Effector CD8-positive, alpha-beta T cell (primary cell): ENCODE data around the gene ZNF605.
"Not testable (repeated sequence)": the region's sequence is repeated elsewhere in the genome, so short reads cannot be mapped to it uniquely, and the experiment has no call there.

ENCODE experiments used
- DNase-seq: peaks from one replicate; lab custom pipeline; 2025; lab: John Stamatoyannopoulos, UW
- total RNA-seq, 4 experiments: gene quantifications; one replicate each; lab custom pipeline; 2026; lab: John Stamatoyannopoulos, UW

ZNF605 gene
- total RNA-seq: 10.7 to 33.1 (median 25.0) reads per million in 4 experiments

DNA sequence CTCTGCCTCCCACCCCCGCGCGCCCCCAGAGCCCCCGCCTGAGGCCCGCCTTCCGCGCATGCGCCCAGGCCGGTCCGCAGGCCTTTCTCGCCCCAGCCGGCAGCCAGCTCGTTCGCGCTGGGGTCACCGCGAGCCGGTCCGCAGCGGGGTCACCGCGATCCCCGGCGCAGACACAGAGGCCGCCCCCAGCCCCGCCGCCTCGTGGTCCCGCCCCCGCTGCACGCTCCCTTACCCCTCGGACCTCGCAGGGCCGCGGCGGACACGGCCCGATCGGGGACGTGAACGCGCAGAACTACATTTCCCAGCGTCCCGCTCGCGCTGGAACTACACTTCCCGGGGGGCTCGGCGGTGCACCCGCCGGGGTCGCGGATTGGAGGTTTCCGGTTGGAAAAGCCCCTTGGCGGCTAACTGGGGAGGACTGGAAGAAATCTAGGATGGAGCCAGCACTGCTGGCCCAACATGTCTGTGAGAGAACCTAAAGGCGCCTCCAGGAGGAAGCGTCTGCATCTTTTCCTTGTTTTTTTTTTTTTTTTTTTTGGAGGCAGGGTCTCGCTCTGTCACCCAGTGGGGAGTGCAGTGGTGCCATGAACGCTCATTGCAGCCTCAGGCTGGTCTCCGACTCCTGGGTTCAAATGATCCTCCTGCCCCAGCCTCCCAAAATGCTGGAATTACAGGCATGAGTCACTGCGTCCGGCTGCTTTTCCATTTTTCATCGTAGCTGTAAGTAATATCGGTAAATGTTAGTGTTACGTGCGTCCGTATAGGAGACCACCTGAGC, at the start of gene ZNF605:
TSS of gene ZNF605 (minus strand) at position 296 of the 778 bp plus-strand sequence. CDS start 10,671 bp downstream, outside the sequence.
- peak; percentile 88 for DNase-seq

DNA sequence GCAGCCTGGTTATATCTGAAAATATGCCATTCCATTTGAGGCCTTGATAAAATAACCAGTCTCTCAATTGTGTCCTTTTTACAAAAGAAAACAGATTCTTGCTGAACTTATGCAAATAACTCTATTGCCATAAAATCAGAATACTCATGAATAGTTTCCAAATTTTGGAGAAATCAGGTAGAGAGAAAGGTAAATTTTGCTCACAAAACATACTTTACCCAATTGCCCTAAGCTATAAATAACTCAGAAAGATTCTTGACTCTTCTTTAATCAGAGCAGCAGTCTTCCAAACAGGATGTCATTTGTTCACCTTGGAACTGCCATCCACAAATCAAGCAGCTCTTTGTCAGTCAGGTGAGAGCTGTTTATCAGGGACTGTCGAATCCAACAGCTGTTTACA, 42.6 kb upstream of the ZNF605 start:
- no peak for DNase-seq

DNA sequence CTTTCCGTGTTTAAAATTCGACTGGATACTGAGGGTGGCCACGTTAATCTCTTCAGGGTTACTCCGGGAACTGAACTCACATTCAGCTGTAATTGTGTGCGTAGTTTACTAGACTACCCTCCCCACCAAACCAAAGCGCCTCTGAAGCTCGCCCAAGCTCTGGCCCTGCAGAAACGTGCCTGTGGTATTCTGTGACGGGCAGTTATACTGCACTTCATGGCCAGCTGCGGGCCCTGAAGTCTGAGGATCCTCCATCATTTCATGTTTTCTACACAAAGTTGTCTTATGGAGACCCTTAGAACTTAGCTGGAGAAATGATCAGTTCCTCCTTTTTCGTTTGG, 30.7 kb upstream of the ZNF605 start:
- DNase-seq: no peak

DNA sequence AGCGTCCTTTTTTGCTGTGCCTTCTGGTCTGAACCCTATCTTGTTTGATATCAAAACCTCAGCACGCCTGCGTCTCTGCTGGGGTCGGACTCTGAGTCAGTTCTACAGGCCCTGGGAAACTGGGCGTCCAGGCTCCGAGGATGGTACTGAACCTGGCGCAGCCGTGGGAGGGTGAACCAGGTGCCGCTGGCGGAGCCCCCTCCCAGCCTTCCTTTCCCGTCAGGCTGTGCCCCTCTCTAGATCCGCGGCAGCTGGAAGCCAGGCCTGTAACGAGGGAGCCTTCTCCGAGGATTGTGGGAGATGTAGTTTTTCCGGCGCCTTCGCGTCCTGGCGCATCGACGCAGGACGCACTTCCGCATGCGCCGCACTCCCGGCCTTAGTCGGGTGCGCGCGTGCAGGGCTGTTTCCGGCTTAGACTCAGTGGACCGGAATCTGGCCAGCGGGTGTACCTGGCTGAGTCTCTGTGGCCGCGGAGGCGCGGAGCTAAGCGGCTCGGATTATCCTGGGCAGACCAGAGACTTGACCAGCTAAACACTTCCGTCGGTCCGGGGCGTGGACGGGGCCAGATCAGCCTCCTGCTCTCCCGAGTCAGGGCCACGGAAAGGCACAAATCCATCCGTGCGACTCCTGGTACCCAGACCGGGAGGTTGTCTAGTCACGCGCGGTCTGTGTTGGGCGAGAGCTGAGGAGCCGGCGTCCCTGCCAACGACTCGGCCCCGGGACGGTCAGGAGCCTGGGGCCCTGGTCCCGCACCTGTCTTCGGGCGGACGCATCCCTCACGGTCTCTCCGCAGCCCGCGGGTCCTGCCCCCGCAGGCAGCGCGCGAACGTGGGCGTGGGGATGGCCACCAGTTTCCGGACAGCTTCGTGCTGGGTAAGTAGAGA, 30.1 kb upstream of the ZNF605 start, which contains the start of gene ZNF26:
TSS of gene ZNF26 (plus strand) at position 367 of the 884 bp plus-strand sequence. CDS start at position 841, 474 bp downstream.
- peak; percentile 77 for DNase-seq

DNA sequence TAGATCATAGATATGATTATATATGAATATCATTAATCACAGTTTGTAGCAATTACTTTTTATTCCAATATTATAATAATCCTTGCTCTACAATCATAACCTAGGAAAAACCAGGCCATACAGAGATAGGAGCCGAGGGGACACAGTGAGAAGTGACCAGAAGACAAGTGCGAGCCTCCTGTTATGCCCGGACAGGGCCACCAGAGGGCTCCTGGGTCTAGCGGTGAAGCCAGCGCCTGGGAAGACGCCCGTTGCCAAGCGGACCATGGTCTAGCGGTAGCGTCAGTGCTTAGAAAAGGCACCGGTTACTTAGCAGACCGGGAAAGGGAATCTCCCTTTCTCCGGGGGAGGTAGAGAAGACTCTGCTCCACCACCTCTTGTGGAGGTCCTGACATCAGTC, 20.8 kb upstream of the ZNF605 start:
- not testable (repeated sequence) for DNase-seq

DNA sequence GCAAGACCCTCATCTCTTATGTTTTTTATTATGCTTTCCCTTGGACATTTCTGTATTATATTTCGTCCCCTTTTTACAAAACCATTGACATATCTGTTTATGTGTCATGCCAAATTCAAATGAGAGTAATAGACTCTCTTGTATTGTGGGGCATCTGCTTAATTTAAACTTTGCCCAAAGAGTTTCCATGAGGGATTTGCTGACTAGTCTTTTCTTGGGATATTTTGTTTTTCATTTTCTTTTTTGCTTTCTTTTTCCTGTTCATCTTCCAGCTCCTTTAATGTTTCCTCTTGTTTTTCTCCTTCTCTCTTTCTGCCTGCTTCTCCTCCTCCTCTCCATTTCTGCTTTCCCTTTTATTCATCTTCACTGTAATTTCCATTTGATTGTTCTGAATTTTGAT, 16.3 kb upstream of the ZNF605 start:
- DNase-seq: no peak

DNA sequence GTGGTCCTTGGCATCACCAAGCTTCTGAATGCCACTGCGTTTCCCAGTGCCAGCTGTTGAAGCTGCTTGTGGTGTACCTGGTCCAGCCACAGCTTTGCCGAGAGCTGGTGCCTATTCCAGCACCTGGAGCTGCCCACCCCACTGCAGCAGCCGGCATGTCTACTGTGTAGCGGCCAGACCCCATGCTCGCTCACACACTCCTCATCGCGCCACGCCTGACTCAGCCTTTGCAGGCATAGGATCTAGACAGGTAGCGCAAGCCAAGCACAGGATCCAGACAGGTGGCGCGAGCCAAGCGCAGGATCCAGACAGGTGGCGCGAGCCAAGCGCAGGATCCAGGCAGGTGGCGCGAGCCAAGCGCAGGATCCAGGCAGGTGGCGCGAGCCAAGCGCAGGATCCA, 11.6 kb upstream of the ZNF605 start:
- DNase-seq: no peak

DNA sequence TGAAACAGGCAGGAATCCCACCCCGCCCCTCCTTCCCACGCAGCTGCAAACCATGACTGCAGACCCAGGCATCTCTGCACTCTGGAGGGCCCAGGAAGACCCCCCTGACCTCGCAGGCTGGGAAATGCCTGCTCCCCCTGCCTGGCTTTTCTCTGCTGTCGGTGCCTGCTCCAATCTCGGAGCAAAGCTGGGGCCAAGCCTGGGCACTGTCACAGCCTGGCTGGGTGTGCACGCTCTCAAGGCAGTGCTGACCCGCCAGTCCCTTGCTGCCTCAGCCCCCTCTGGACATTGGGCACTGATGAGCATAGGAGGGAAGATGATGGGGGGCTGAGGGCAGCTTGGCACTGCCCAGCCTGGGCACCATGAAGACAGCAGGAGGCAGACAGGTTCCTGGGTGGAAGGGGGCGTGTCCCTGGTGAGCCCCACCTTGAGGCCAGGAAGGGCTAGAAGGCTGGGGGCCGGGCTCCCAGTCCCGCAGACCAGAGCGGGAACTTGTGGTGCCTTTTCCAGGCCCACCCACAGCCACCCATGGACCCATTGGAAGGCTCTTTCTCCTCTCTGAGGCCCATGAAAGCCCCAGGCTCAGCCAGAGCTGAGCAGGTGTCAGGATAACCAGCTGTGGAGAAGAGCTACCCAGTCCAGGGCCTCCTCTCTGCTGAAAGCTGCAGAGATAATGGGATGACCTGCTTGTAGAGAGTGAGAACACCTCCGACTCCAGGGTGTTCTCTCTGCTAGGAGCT, 10.7 kb upstream of the ZNF605 start:
- no peak for DNase-seq

DNA sequence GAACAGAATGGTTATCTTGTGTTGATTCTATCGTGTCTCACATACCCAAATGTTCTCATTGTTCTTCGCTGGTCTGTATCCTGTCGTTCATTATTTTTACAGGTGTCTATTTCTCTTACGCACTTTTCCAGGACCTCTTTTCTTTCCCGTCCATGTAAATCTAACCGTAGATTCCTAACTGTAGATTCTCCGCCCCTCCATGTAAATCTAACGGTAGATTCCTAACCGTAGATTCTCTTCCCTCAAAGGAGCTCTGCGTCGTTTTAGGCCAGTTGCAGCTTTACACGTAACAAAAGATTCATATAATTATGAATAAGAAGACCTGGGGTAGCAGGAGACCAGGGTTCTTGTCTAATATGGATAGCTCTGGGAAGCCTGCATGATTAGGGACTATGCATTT, 9.7 kb upstream of the ZNF605 start:
- no peak for DNase-seq

DNA sequence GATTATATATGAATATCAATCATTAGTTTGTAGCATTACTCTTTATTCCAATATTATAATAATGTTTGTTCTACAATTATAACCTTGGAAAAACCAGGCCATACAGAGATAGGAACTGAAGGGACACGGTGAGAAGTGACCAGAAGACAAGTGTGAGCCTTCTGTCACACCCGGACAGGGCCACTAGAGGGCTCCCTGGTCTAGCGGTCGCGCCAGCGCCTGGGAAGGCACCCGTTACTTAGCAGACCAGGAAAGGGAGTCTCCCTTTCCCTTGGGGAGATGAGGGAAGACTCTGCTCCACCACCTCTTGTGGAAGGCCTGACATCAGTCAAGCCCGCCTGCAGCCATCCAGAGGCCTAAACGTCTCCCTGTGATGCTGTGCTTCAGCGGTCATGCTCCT, 7.8 kb upstream of the ZNF605 start:
- DNase-seq: not testable (repeated sequence)

DNA sequence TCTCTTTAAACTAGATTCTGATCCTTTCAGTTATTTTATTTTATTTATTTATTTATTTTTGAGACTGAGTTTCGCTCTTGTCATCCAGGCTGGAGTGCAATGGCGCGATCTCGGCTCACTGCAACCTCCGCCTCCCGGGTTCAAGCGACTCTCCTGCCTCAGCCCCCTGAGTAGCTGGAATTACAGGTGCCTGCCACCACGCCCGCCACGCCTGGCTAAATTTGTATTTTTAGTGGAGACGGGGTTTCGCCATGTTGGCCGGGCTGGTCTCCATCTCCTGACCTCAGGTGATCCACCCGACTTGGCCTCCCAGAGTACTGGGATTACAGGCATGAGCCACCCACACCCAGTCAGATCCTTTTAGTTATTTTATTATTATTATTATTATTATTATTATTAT, 5.7 kb upstream of the ZNF605 start:
- not testable (repeated sequence) for DNase-seq

DNA sequence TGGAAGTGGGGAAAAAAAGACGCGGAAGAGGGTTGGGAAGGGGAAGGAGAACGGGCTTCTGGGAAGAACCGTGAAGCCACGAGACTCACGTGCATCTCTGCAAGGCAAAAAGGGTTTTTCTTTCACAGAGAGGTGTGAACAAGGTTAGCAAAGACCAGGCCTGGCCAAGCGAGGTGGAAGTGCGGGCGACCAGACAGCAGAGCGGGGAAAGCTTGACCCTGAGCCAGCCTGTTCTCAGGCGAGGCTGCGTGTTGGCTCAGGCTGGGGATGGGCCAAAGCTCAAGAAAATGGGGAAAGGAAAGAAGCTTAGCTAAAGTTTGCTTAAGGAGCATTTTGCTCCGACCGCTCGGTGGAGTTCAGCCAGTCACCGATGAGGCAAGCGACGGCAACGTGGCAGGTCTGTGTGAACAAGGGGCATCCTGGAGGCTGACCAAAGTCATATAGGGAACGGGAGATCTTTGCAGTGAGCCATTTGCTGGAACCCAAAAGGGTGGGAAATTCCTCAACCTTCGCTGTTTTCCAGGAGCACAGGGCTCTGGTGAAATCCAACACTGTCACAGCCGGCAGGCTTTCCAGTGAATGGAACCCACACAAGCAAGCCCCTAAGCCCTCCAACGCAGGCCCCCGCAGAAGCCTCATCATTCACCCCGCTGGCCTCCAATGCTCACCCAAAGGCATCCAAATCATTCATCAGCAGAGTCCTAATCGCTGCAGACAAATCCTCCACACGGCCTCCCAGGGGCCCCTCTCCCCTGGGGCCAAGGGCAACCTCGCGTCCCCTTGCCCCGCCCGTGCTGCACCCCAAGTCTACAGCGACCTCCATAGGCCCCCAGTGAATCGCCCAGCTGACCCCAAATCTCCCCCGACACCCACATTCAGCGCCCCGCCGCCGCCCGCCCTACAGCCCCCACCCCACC, 754 bp downstream of the ZNF605 start:
- no peak for DNase-seq

DNA sequence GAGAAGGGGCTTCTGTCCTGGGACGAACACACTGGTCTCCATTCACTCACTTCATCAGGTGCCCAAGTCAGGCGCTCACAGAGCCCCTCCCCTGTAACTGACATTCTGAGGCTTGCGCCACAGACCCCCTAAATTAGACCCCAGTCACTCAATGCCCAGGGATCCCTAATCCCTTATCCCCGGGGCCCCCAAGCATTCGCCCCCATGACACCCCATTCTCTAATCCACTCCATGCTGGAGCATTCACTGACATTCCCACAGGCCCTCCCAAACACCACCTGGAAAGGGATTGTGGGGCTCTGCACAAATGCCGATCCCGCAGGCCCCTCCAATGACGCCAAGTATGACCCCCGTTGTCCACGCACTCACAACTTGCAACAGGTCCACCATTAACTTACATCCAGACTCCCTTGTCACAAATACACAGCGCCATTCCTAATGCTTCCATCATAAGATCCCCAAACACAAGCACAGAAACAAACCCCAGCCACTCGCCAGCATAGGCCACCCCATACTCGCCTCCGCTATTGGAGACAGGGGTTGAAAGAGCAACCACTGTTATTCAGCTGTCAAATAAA, 1.5 kb downstream of the ZNF605 start:
- DNase-seq: no peak

DNA sequence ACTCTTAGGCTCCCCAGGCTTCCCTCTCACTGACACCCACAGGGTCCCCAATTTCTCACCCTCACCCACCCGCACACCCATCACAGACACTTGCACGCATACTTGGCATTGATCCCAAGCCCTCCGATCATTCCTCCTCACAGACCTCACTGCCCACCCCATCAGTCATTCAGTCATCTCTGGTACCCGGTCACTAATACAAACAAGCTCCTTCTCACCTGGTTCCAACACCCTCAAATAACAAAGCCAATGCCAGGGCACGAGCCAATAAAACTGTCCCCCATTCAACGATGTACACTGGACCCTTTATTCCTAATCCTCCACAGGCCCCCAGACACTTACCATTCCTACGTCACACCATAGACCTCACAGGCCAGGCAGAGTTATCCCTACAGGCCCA, 2.3 kb downstream of the ZNF605 start:
- DNase-seq: no peak

DNA sequence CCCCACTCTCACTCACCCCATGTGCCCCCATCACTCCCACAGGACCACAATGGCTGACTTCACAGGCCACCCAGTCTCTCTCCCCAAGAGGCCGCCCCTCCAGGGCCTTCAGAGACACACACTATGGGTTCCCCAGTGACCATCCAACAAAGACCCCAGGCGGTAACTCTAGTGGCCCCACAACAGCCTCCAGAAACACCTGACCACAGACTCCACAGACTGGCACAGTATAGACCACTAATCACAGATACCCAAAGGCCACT, 3.0 kb downstream of the ZNF605 start:
- DNase-seq: no peak

DNA sequence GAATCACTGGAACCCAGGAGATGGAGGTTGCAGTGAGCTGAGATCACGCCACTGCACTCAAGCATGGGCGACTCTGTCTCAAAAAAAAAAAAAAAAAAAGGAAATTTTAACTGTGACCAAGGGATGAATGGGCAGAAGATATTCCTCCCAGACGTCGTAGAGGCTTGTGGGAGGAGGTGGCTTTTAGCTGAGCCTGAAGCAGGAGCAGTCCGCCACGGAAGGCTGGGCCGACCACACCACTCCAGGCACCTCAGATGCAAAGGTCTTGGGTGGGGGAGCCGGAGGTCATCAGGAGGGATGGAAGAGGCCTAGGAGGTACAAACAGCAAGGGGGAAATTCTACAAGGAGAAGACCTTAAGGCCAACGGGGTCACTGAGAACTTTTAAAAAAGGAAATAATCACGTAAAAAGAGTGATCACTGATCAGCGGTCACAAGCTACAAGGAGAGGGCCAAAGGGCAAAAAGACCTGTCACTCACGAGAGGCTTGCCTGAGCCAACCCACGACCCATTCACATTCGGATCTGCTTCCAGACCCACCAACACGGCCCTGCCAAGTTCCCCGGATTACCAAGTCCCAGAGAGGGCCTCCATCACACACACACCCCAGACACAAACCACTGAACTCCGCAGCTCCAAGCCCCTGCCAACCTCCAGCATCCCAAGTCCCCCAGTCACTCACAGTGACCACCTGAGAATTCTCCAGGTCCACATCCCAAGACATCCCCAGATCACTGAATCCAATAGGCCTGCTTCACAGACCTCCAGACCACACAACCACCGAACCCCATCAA, 3.5 kb downstream of the ZNF605 start:
- DNase-seq: no peak

DNA sequence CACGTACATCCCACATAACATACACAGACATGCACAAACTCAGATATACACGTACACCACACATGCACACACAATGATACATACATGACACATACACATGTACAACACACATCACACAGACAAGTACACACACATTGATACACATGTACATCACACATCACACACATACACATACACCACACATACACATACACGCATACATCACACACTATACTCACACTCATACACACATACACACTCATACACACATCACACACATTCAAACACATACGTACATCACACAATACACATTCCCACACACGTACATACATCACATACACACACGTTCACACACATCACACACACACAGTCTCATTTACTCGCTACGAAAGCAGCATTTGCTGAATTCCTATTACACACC, 4.5 kb downstream of the ZNF605 start:
- DNase-seq: no peak

DNA sequence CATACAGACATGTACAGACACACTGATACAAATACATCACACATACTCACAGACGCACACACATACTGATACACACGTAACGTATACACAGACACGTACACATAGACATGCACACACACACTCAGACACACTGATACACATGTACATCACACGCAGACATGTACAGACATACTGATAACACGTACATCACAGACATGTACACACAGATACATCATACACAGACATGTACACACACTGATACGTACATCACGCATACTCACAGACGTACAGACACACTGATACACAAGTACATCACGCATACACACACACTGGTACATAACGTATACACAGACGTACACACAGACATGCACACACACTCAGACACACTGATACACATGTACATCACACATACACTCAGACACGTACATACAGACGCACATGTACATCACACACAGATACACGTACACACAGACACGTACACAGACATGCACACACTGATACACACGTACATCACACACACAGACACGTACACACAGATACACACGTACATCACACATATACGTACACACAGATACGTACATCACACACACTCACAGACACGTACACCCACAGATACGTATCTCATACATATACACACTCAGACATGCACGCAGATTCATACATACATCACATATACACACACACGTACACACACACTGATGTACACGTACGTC, 5.1 kb downstream of the ZNF605 start:
- no peak for DNase-seq
